Stomach (tissue), 9 donors: ENCODE data around the gene LHFPL6. TPM values are rescaled to one million over a fixed set of nuclear protein-coding genes. Genes with fewer than 3 reads are reported as not detected.

Experiments used
- DNase-seq, 2 donors: peaks; one replicate each; pipeline versions ENCODE4 v3.0.0 to v3.0.0-alpha.2; 2013 to 2019
- H3K27ac ChIP-seq, 5 donors: fragments of 200-600 bp in 4 of 5; sonication (generic) in 4 of 5; one replicate each; pipeline ENCODE4 v1.5.1; 2013 to 2019; ENCODE audit warnings: mild to moderate bottlenecking in 1 of 5, moderate library complexity in 1 of 5
- H3K27me3 ChIP-seq, 3 donors: fragments of 200-600 bp; sonication (generic); one replicate each; pipeline ENCODE4 v1.5.1; 2017 to 2019; ENCODE audit warnings: mixed run types in 1 of 3
- H3K36me3 ChIP-seq, 4 donors: fragments of 200-600 bp; sonication (generic); 1 replicate in 3 of 4; 2 replicates in 1 of 4; pipeline ENCODE4 v1.5.1; 2016 to 2019
- H3K4me1 ChIP-seq, 4 donors: fragments of 200-600 bp; sonication (generic); one replicate each; pipeline ENCODE4 v1.5.1; 2016 to 2019
- H3K4me3 ChIP-seq, 4 donors: fragments of 200-600 bp; sonication (generic) in 3 of 4; one replicate each; pipeline ENCODE4 v1.5.1; 2016 to 2019; ENCODE audit warnings: mild to moderate bottlenecking in 1 of 4
- H3K9me3 ChIP-seq, 4 donors: fragments of 200-600 bp; sonication (generic); one replicate each; pipeline ENCODE4 v1.5.1; 2016 to 2019
- CTCF ChIP-seq, 7 experiments: fragments of 450-650 bp in 4 of 7; fragments of 200-600 bp in 3 of 7; sonication (generic) in 3 of 7; IDR thresholded peaks; one replicate each; pipeline ENCODE4 v1.5.1; 2016 to 2019; ENCODE audit warnings: antibody characterized with exemption in 7 of 7, control low read depth in 2 of 7, mild to moderate bottlenecking in 1 of 7
- EP300 ChIP-seq: sonication (generic); formaldehyde crosslinking; IDR thresholded peaks from one replicate; pipeline ENCODE4 v1.6.1; 2017; ENCODE audit warnings: antibody characterized with exemption
- POLR2A ChIP-seq, 4 donors: fragments of 450-650 bp; IDR thresholded peaks; one replicate each; pipeline ENCODE4 v1.6.1; 2016; ENCODE audit warnings: antibody characterized with exemption in 4 of 4, control low read depth in 2 of 4, mild to moderate bottlenecking in 1 of 4, moderate library complexity in 1 of 4
- POLR2AphosphoS5 ChIP-seq, 3 donors: sonication (generic); formaldehyde crosslinking; IDR thresholded peaks; one replicate each; pipeline ENCODE4 v1.6.1; 2016; ENCODE audit warnings: antibody characterized with exemption in 3 of 3
- WGBS, 5 donors: extraction: QIAGEN DNeasy Blood & Tissue Kit in 3 of 5; methylation state at CpG; one replicate each; pipeline versions ENCODE4 v1.1.5 to v1.1.7; 2013 to 2018; 5-methylcytosine and 5-hydroxymethylcytosine counted together
- intact Hi-C: fragments of 100-400 bp; cut with DNase I; formaldehyde crosslinking; loops from one replicate; pipeline ENCODE4 v1.15.1; 2023; ENCODE audit warnings: low total_unique reads
- polyA plus RNA-seq, 3 donors: library from polyadenylated mRNA; stranded (reverse); fragments of 200-250 nt; gene quantifications; one replicate each; pipeline ENCODE4 v1.2.3, GENCODE V29; 2013
- total RNA-seq, 5 donors: library from RNA; depleted of rRNA; stranded (reverse); fragments of >200 nt; gene quantifications; one replicate each; pipeline versions ENCODE4 v1.1.0 to v1.2.3, GENCODE V29; 2014 to 2016
- donor health status: healthy with polysubstance abuse.
- donor health status: Bipolar disorder and iron deficiency.
- donor health status: healthy.

Gene LHFPL6
- total and polyA plus RNA-seq, 8 donors, result 4.7 to 53.6 (median 10.9) TPM

GRCh38 chr13:39618561-39618960 lies 15.6 kb upstream of the LHFPL6 start:
- no peak overlapping the region for H3K27ac ChIP-seq
- H3K27me3 ChIP-seq, result peaks cover 0 to 4% (median 0%) of the 10 kb centered on the region in 3 donors
- no peak overlapping the region for H3K4me3 ChIP-seq
- peaks cover 0 to 5% (median 2%) of the 10 kb centered on the region in 4 donors for H3K4me1 ChIP-seq
- no peaks in the 10 kb centered on the region for H3K36me3 ChIP-seq
- no peak for DNase-seq
- TF ChIP-seq POLR2AphosphoS5 (IDR thresholded peaks at IDR 0.05), result no peak
- no peak for TF ChIP-seq POLR2A (IDR thresholded peaks at IDR 0.05)
- TF ChIP-seq CTCF (IDR thresholded peaks at IDR 0.05), result no peak
- no peak for TF ChIP-seq EP300
- 23 to 48% (median 46%) methylated on average over 1 of the region's 1 CpG for WGBS, 5 donors
- intact Hi-C loops, result loop anchor here (10.0 kb wide), 2 partner anchors 354 to 474 kb away; no protein-coding TSS in a partner anchor
- no peaks in the 10 kb centered on the region for H3K9me3 ChIP-seq

GRCh38 chr13:39616087-39616694 lies 13.2 kb upstream of the LHFPL6 start:
- no peaks in the 10 kb centered on the region for H3K36me3 ChIP-seq
- intact Hi-C loops, result loop anchor here (10.0 kb wide), 2 partner anchors 351 to 471 kb away; no protein-coding TSS in a partner anchor

GRCh38 chr13:39612023-39612637 lies 9.1 kb upstream of the LHFPL6 start:
- peak in 5 of 7 experiments; percentile 55 to 85 (median 76) for TF ChIP-seq CTCF (IDR thresholded peaks at IDR 0.05)
- TF ChIP-seq POLR2A (IDR thresholded peaks at IDR 0.05), result no peak
- H3K27ac ChIP-seq, result no peak overlapping the region
- peaks cover 0 to 4% (median 0%) of the 10 kb centered on the region in 3 donors for H3K27me3 ChIP-seq
- peaks cover 0 to 5% (median 2%) of the 10 kb centered on the region in 4 donors for H3K4me1 ChIP-seq
- WGBS, 5 donors, result 51 to 61% (median 58%) methylated on average over 5 of the region's 5 CpGs
- intact Hi-C loops, result loop anchor here (10.0 kb wide), 2 partner anchors 347 to 467 kb away; no protein-coding TSS in a partner anchor
- H3K4me3 ChIP-seq, result no peak overlapping the region
- DNase-seq, result peak; percentile 71 to 88
- H3K9me3 ChIP-seq, result no peaks in the 10 kb centered on the region
- H3K36me3 ChIP-seq, result no peaks in the 10 kb centered on the region

More at GRCh38 chr13:39616087-39616694, 13.2 kb upstream of the LHFPL6 start:
- peaks cover 0 to 5% (median 2%) of the 10 kb centered on the region in 4 donors for H3K4me1 ChIP-seq
- no peak overlapping the region for H3K4me3 ChIP-seq
- no peak overlapping the region for H3K27ac ChIP-seq
- H3K9me3 ChIP-seq, result no peaks in the 10 kb centered on the region
- DNase-seq, result peak in 1 of 2 donors; percentile 89
- TF ChIP-seq EP300 (no peak), CTCF (IDR thresholded peaks at IDR 0.05) (peak in 5 of 7 experiments; percentile 27 to 80 (median 76)), POLR2A (IDR thresholded peaks at IDR 0.05) (no peak), POLR2AphosphoS5 (IDR thresholded peaks at IDR 0.05) (no peak)
- 32 to 36% (median 35%) methylated on average over 10 of the region's 10 CpGs for WGBS, 5 donors
- peaks cover 0 to 4% (median 0%) of the 10 kb centered on the region in 3 donors for H3K27me3 ChIP-seq

GRCh38 chr13:39607876-39608275 lies 4.9 kb upstream of the LHFPL6 start:
- intact Hi-C loops, result no loop called here
- no peaks in the 10 kb centered on the region for H3K36me3 ChIP-seq
- no peak overlapping the region for H3K27ac ChIP-seq
- H3K9me3 ChIP-seq, result no peaks in the 10 kb centered on the region
- 87 to 98% (median 91%) methylated on average over 4 of the region's 4 CpGs for WGBS, 5 donors
- peaks cover 0 to 11% (median 3%) of the 10 kb centered on the region in 4 donors for H3K4me1 ChIP-seq
- TF ChIP-seq EP300, result no peak
- TF ChIP-seq CTCF (IDR thresholded peaks at IDR 0.05), result no peak
- TF ChIP-seq POLR2A (IDR thresholded peaks at IDR 0.05), result no peak
- TF ChIP-seq POLR2AphosphoS5 (IDR thresholded peaks at IDR 0.05), result no peak
- DNase-seq, result no peak
- no peak overlapping the region for H3K4me3 ChIP-seq
- H3K27me3 ChIP-seq, result peaks cover 0 to 11% (median 0%) of the 10 kb centered on the region in 3 donors
